Measurements from ENCODE around the gene GOLGA8B. TPM values are rescaled to one million over a fixed set of nuclear protein-coding genes. Genes with fewer than 3 reads are reported as not detected.
"Not testable (repeated sequence)": the region's sequence is repeated elsewhere in the genome, so short reads cannot be mapped to it uniquely, and the experiment has no call there.

Gene GOLGA8B
- total RNA-seq, 4 donors from 2014 or later = 20.3 to 70.2 (median 42.4) TPM

GRCh38 chr15:34554716-34555115 is 28.7 kb downstream of the GOLGA8B start:
- H3K36me3 ChIP-seq; H3K9me3 ChIP-seq; H3K4me1 ChIP-seq; intact Hi-C loops (cut with DNase I); H3K27me3 ChIP-seq; H3K4me3 ChIP-seq; H3K27ac ChIP-seq (replicated peaks in 1 of 4); DNase-seq (ENCODE audit: extremely low spot score): not testable (repeated sequence)
- 93% methylated on average over 3 of the region's 9 CpGs for WGBS

- intact Hi-C loops (cut with DNase I); H3K27me3 ChIP-seq; DNase-seq (ENCODE audit: extremely low spot score); H3K9me3 ChIP-seq; H3K36me3 ChIP-seq; H3K4me3 ChIP-seq; H3K4me1 ChIP-seq; H3K27ac ChIP-seq (replicated peaks in 1 of 4): not testable (repeated sequence)
- 100% methylated on average over 3 of the region's 5 CpGs for WGBS
Measured at GRCh38 chr15:34554126-34554525, 29.3 kb downstream of the GOLGA8B start.

- DNase-seq (ENCODE audit: extremely low spot score); H3K4me1 ChIP-seq; H3K36me3 ChIP-seq; intact Hi-C loops (cut with DNase I); H3K4me3 ChIP-seq; H3K27me3 ChIP-seq; H3K9me3 ChIP-seq; H3K27ac ChIP-seq (replicated peaks in 1 of 4): not testable (repeated sequence)
- WGBS = no CpG with 5 or more reads among the region's 3 CpGs
Measured at GRCh38 chr15:34550129-34550528, 33.3 kb downstream of the GOLGA8B start.

GRCh38 chr15:34549381-34549809 is 34.1 kb downstream of the GOLGA8B start:
- intact Hi-C loops (cut with DNase I); H3K4me1 ChIP-seq; H3K27ac ChIP-seq (replicated peaks in 1 of 4); H3K27me3 ChIP-seq; H3K36me3 ChIP-seq; DNase-seq (ENCODE audit: extremely low spot score); H3K4me3 ChIP-seq; H3K9me3 ChIP-seq: not testable (repeated sequence)
- WGBS = 100% methylated on average over 1 of the region's 4 CpGs

- intact Hi-C loops (cut with DNase I); H3K27ac ChIP-seq (replicated peaks in 1 of 4); H3K36me3 ChIP-seq; H3K4me1 ChIP-seq; DNase-seq (ENCODE audit: extremely low spot score); H3K27me3 ChIP-seq; H3K4me3 ChIP-seq; H3K9me3 ChIP-seq: not testable (repeated sequence)
- no CpG with 5 or more reads among the region's 7 CpGs for WGBS
Measured at GRCh38 chr15:34543860-34544649, 39.4 kb downstream of the GOLGA8B start.

- intact Hi-C loops (cut with DNase I); H3K4me1 ChIP-seq; H3K9me3 ChIP-seq; H3K27me3 ChIP-seq; H3K4me3 ChIP-seq; H3K27ac ChIP-seq (replicated peaks in 1 of 4); H3K36me3 ChIP-seq; DNase-seq (ENCODE audit: extremely low spot score): not testable (repeated sequence)
- WGBS = no CpG with 5 or more reads among the region's 13 CpGs
Measured at GRCh38 chr15:34535857-34536256, 47.6 kb downstream of the GOLGA8B start.

Small RNAs within 50 kb of the gene (small RNA-seq; reads per million reads assigned to genes)
- 0 reads per million in 3 donors for gene RF00425

Other genes starting within 250 kb of the GOLGA8B start
- gene SLC12A6, start 245.9 kb downstream of the GOLGA8B start, total RNA-seq = 10 to 100 TPM; 16.1 to 21.4 (median 16.3) TPM
- 100 to 1,000 TPM in 3 of 4 donors, 10 to 100 TPM in 1; 78.5 to 136 (median 116) TPM for gene NOP10, start 240.5 kb downstream of the GOLGA8B start, total RNA-seq
- not detected for gene NUTM1, start 240.3 kb downstream of the GOLGA8B start, total RNA-seq
- 10 to 100 TPM in 2 of 4 donors, 1 to 10 TPM in 2; 7.5 to 14.9 (median 11.5) TPM for gene LPCAT4, start 216.5 kb downstream of the GOLGA8B start, total RNA-seq
- 10 to 100 TPM; 13.2 to 35.3 (median 16.4) TPM for gene GOLGA8A, start 145.8 kb downstream of the GOLGA8B start, total RNA-seq
- not detected for gene GJD2, start 171.3 kb upstream of the GOLGA8B start, total RNA-seq
- 1 to 10 TPM; 4.7 to 8.7 (median 7.3) TPM for gene ACTC1, start 211.9 kb upstream of the GOLGA8B start, total RNA-seq

Data from esophagus muscularis mucosa (tissue), 4 donors.